ENCODE data around the gene NMD3.
"Not testable (repeated sequence)": the region's sequence is repeated elsewhere in the genome, so short reads cannot be mapped to it uniquely, and the experiment has no call there.

NMD3 gene

GRCh38 chr3:161220850-161221753 is at the start of gene NMD3:
NMD3 (plus strand) TSS chr3:161221311; CDS start chr3:161222014, 703 bp downstream.
- DNase-seq = peak; percentile 97

- no peak for DNase-seq
These were observed 49.2 kb upstream of the NMD3 start for GRCh38 chr3:161171639-161172552.

- DNase-seq = no peak
These were observed 45.6 kb upstream of the NMD3 start for GRCh38 chr3:161175506-161175905.

- peak; percentile 18 for DNase-seq
These were observed 43.1 kb upstream of the NMD3 start for GRCh38 chr3:161177991-161178390.

- not testable (repeated sequence) for DNase-seq
These were observed 39.7 kb upstream of the NMD3 start for GRCh38 chr3:161181371-161181770.

GRCh38 chr3:161187046-161187445 is 34.1 kb upstream of the NMD3 start:
- peak; percentile 5 for DNase-seq

- DNase-seq = no peak
These were observed 23.0 kb upstream of the NMD3 start for GRCh38 chr3:161197855-161198850.

- DNase-seq = no peak
These were observed 21.2 kb upstream of the NMD3 start for GRCh38 chr3:161199926-161200325.

GRCh38 chr3:161203485-161204098 is 17.5 kb upstream of the NMD3 start:
- no peak for DNase-seq

- DNase-seq = no peak
These were observed 12.2 kb upstream of the NMD3 start for GRCh38 chr3:161208931-161209330.

GRCh38 chr3:161212171-161212771 is 8.8 kb upstream of the NMD3 start:
- DNase-seq = no peak

- DNase-seq = no peak
These were observed 8.2 kb upstream of the NMD3 start for GRCh38 chr3:161212906-161213305.

GRCh38 chr3:161213644-161214043 is 7.5 kb upstream of the NMD3 start:
- DNase-seq = no peak

GRCh38 chr3:161215185-161215584 is 5.9 kb upstream of the NMD3 start:
- DNase-seq = no peak

- DNase-seq = no peak
These were observed 3.6 kb upstream of the NMD3 start for GRCh38 chr3:161217496-161217895.

- no peak for DNase-seq
These were observed 1.6 kb upstream of the NMD3 start for GRCh38 chr3:161219495-161219894.

- DNase-seq = peak; percentile 16
These were observed 892 bp downstream of the NMD3 start for GRCh38 chr3:161221806-161222600.

- DNase-seq = no peak
These were observed 1.6 kb downstream of the NMD3 start for GRCh38 chr3:161222662-161223061.

- DNase-seq = no peak
These were observed 3.7 kb downstream of the NMD3 start for GRCh38 chr3:161224786-161225185.

- no peak for DNase-seq
These were observed 9.6 kb downstream of the NMD3 start for GRCh38 chr3:161230621-161231171.

Data from NCI-H1105 (cell line).